Fibroblast of skin of right biceps (primary cell): Measurements from ENCODE around the gene SPATA3.
A peak's percentile ranks its signal among the peaks of the same experiment; 100 is the strongest.

ENCODE experiments used
- DNase-seq: peaks from one replicate; pipeline ENCODE4 v3.0.0-alpha.2; 2013

SPATA3 gene

DNA sequence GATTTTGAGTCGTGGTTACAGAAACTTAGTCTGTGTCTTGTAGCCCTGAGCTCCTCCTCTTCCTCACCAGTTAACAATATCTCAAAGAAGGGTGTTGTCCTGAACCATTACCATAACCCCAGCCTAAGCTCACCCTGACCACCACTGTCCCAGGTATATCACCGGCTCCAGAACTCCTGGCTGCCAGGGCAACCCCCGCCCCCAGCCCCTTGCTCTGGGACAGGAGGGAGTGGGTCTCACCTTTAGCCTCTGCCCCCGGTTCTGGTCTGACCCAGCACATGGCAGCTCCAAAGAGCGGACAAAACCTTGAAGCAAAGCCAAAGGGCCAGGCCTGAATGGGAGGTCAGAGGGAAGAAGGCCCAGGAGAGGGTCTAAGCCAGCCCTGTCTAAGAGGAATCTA is 55.2 kb downstream of the SPATA3 start:
- DNase-seq, result no peak

DNA sequence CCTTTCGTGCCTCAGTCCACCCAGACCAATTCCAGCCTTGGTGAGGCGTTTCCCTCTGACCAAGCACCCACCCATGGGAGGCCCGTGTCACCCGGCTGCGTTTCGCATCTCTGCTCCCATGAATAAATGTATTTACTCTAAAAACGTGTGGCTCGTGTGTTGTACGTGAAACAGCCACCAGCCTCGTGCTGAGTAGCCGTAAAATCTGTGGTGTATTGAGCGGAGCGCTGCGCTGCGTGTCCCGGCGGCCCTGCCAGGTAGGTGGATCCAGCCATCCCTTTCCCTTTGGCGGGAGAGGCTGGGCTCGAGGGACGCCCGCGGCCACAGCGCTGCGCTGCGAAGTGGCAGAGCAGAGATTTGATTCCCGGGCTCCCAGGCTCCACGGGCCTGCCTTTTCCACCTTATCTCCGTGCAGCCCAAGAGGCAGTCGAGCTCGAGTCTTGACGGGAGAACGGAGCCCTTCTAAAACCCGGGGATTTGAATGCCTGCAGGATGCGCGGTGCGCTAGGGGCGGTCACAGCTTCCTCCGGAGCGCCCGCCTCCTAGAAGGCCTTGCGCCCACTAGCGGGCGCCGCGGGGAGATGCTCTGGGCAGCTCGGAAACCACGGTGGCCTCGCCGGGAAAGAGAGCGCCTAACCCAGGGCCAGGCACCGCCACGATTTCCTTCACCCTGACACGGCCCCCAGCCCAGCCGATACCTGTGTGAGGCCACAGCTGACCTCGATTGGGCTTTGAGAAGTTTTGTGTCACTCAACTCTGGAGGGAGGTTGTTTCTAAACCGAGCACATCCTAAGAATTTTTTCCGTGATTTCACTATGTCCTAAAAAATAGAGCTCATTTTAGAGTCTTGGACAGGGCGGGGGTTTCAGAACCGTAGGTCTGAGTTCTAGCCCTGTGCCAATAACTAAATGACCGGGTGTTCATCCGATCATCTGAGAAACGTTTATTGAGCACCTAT is 56.9 kb downstream of the SPATA3 start:
- DNase-seq, result peak; percentile 84

DNA sequence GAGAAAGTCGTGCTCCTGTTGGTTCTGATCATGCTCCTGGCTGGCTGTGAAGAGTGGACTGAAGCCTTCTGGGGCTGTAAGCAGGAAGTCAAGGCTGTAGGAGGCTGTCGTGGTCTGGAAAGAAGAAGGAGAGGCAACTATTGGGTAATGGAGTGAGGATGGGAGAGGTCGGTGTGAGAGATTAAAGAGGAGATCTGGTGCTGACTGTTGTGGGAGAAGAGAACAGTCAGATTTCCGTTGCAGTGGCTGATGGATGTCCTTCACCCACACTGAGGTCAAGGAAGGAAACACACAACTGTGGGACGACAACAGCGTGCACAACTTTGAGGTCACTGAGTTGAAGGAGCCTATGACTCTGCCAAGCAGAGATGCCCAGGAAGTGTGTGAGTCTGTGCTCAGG is 57.9 kb downstream of the SPATA3 start:
- no peak for DNase-seq

DNA sequence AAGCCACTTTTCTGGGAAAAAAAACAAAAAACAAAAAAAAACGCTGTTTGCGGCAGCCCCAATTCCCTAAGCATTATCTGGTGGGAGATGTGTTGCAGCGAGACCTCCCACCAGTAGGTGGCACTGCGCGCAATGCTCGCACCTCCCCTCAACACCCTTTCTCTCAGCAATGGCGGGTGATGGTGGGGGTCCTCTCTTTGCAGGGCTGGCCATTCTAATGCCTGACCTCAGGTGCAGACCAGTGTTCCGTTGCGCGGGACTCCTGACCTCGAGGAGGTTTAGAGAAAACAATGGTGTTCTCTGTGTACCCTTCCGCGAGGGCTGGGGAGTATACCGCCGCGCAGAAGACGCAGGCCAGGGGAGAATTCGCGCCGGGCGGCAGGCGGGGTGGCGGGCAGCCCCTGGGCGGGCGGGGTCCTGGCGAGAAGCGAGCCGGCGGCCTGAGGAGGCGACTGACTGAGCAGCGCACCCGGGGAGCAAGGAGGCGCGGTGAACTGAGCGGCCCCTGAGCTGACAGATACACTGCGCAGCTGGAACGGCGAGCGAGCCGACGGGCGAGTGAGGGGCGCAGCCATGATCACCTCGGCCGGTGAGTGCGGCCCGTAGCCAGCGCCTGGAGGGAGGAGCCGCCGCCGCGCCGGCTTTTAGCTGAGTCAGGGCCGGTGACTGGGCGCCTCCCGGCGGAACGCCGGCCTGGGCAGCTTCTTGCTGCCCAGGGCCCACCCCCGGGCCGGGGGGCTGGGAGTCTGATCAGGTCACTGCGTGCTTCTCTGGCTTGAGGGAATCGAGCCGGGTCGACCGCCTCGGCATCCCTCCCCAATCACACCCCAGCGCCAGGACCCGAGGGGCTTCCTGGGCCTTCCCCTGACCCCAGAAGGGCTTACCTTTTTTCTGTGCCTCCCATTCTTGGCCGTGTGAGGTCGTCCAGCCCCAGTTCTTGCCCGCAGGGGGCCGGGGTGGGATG is 60.8 kb downstream of the SPATA3 start, which contains the start of gene PSMD1:
TSS of gene PSMD1 (plus strand) at position 415 of the 964 bp plus-strand sequence. CDS start at position 574, 159 bp downstream.
- peak; percentile 93 for DNase-seq

DNA sequence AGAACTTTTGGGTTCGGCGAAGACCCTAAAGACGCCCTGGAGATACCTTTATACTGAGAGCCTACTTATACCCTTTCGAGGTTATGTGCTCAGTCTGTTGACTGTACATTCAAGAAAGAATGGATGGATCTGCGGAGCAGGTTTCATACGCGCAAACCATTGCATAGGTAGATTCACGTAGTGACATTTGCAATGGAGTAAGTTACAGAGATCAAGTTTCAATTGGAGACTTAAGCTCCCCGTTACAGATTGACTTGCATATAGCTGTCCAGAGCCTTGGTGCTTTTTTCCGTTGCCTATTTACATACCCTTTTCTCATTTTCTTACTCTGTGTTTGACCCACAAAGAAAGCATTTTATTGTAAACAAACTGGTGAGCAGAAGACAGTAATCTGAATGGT is 61.7 kb downstream of the SPATA3 start:
- no peak for DNase-seq
